GM12865 (cell line): ENCODE results near the gene FABP6.
A peak's percentile ranks its signal among the peaks of the same experiment; 100 is the strongest.

Source experiments
- DNase-seq: peaks from one replicate; pipeline ENCODE4 v3.0.0; 2010; ENCODE audit warnings: low read depth
- H3K4me3 ChIP-seq: 2 replicates; pipeline ENCODE4 v1.5.1; 2011; ENCODE audit warnings: mild to moderate bottlenecking, low read depth, low read length, control low read depth
- CTCF ChIP-seq: IDR thresholded peaks from 2 replicates; pipeline ENCODE4 v1.5.1; 2011; ENCODE audit warnings: low read length, control low read depth, low read depth, inconsistent platforms; ENCODE audit not compliant: insufficient read depth; ENCODE audit errors: missing control alignments

Gene FABP6

GRCh38 chr5:160219356-160219755 is 9.9 kb upstream of the FABP6 start:
- H3K4me3 ChIP-seq: no peak overlapping the region
- no peak for TF ChIP-seq CTCF
- DNase-seq: no peak

DNA sequence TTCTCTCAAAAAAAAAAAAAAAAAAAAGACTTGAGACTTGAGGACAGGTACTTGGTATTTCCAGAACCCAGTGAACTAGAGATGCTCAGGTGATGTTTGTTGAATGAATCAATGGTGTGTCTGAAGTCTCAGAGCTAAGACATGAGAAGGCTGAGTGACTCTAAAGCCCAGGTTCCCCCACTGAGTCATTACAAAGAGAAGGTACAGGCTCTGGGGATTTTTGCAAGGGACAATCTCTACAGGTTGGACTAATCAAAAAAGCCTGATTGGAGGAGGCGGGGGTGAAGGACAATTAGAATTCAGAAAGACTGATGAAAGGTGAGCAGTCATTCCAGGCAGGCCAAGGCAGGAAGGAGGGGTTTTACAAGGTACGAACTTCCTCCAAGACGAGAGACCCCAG is 8.2 kb upstream of the FABP6 start:
- DNase-seq: peak; percentile 41
- H3K4me3 ChIP-seq: no peak overlapping the region
- no peak for TF ChIP-seq CTCF

DNA sequence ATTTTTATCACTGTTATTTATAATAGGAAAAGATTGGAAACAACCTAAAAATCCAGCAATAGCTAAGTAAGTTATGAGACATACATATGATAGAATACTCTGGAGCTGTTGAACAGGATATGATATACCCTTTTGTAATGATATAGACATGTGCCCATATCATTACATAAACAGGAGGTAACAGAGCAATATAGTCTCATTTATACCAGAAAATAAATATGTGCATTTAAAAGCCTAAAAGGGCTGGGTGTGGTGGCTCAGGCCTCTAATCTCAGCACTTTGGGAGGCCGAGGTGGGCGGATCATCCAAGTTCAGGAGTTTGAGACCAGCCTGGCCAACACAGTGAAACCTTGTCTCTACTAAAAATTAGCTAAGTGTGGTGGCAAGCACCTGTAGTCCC is 2.3 kb upstream of the FABP6 start:
- TF ChIP-seq CTCF: no peak
- no peak overlapping the region for H3K4me3 ChIP-seq
- no peak for DNase-seq

DNA sequence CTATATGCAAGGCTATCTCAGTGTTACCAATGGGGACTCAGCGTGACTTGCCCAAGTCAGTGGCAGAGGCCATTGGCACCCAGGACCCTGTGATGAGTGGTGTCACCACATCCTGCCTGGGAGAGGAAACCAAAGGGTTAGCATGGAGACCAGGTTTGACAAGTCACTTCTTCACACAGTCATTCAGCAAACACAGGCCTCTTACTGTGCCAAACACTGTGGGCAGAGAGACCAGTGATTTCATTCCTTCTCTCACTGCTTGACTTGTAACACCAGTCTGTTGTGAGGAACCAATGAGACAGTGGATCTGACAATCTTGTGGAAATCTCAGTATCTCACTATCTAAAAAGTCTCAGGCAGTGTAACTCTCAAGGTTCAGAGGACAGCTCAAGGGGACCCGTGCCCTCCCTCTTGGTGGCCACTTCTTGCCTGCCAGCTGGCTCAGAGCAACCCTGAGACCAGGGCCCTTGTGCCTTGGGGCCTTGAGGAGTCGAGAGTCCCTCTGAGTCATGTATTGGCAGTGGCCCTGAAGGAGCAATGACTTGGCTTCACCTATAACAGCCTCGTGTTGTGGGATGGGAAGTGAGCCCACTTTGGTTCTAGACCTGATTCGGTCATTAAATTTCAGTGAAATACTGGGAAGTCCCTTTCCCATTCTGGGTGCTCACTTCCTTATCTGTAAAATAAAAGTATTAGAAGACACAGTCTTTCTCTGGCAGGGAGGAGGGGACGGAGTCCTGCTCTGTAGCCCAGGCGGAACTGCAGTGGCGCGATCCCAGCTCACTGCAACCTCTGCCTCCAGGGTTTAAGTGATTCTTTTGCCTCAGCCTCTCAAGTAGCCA is 1.6 kb downstream of the FABP6 start:
- DNase-seq: peak; percentile 68
- TF ChIP-seq CTCF: no peak
- no peak overlapping the region for H3K4me3 ChIP-seq

GRCh38 chr5:160231783-160232342 is 2.6 kb downstream of the FABP6 start:
- peak; percentile 48 for DNase-seq

GRCh38 chr5:160233215-160233614 is 3.9 kb downstream of the FABP6 start:
- peak; percentile 68 for DNase-seq
- no peak overlapping the region for H3K4me3 ChIP-seq
- TF ChIP-seq CTCF: no peak

More at GRCh38 chr5:160231783-160232342, 2.6 kb downstream of the FABP6 start:
- H3K4me3 ChIP-seq: no peak overlapping the region
- TF ChIP-seq CTCF: no peak

GRCh38 chr5:160235731-160236130 is 6.4 kb downstream of the FABP6 start:
- no peak for DNase-seq
- H3K4me3 ChIP-seq: no peak overlapping the region
- no peak for TF ChIP-seq CTCF
